Skin of body (tissue), 2 donors: ENCODE results near the gene NOL4L. TPM values are rescaled to one million over a fixed set of nuclear protein-coding genes. Genes with fewer than 3 reads are reported as not detected.

Experiments used
- DNase-seq: peaks from one replicate; lab custom pipeline; 2025; lab: John Stamatoyannopoulos, UW
- total RNA-seq: library from RNA; depleted of rRNA; stranded (reverse); fragments of >200 nt; gene quantifications from one replicate; pipeline ENCODE4 v1.2.3, GENCODE V29; 2014

NOL4L gene
- total RNA-seq, 1 donor from 2014 or later = 4.3 TPM

DNA sequence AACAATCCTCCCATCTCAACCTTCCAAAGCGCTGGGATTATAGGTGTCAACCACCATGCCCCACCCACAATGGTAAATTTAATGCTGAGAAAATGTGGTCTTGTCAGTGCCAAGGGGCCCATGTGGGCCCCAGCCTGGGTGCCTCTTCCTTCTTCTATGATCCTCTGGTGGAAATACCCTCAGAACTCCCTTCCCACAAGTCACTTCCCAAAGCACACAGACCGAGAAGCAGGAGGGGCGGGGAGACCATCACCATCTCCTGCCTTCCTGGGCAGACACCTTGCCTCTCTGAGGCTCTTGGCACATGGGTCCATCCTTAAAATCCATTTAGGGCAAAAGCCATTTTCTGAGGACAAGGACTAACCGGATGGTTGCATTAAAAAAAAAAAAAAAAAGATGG is 59.0 kb downstream of the NOL4L start:
- DNase-seq = no peak

DNA sequence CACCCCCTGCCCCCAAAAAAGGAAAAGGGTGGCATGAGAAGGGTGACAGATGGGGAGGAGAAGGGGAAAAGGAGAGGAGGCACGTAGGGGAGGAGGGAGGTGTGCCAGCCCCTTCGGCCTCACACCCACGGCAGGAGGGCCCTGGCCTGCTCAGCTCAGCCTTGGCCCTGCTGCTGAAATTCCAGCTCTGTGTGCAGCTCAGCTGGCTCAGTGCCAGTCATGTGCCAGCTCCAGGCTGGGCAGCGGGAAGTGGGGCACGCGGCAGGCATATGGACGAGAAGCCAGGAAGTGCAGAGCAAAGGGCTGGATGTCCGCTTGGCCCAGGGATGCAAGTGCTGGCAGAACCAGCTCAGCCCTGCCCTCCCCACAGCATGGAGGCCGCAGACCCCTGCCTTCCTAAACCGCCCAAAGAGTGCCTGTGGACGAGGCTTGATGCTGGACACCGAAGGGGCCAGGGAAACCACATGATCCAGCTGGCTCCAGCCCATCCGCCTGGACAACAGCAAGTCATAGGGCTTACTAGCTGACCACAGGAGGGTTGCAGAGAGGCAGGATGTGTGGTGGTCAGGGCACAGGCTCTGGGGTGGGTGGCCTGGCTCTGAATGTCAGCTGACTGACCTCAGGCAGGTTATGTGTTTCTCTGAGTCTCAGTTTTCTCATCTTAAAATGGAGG is 60.2 kb downstream of the NOL4L start:
- DNase-seq = no peak

GRCh38 chr20:32523613-32524213 is 61.4 kb downstream of the NOL4L start:
- DNase-seq = no peak

DNA sequence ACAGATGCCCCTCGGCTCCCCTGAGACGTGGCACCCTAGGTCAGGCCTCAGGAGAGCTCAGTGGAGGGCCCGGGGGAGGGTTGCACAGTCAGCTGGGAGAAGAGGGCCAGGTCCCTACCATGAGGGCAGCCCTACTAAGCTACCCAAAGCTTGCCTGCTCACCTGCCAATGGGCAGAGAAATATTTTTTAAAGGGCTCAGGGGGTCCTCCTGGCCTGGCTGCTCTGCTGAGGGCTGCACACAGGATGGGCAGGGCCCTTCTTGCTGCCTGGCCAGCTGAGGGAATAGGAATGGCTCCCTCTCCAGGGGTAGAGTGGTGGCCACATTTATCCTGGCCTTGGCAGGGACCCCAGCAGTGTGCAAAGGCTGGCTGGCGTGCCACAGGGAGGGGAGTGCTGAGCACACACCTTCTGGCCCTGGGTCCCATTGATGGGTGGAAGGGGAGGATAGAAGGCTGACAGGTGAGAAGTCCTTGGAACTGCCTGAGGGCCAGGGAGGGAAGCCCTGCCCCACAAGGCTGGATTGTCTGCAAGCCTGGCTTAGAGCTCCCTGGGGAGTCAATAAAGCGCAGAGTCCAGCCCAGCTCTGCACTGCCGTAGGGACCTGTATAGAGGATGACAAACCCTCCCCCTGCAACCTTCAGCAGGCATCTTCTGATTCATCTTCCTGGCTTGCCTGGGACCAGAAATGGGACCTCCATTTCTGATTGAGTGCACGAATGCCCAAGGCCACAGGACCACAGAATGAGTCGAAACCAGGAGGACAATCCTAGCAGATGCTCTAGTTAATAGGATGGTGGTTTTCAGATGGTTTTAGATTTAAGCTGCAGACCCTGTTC is 62.1 kb downstream of the NOL4L start:
- DNase-seq = no peak

- no peak for DNase-seq
Observed at GRCh38 chr20:32522526-32522775, 62.7 kb downstream of the NOL4L start.

- DNase-seq = peak; percentile 31
Observed at GRCh38 chr20:32521780-32522525, 63.2 kb downstream of the NOL4L start.

DNA sequence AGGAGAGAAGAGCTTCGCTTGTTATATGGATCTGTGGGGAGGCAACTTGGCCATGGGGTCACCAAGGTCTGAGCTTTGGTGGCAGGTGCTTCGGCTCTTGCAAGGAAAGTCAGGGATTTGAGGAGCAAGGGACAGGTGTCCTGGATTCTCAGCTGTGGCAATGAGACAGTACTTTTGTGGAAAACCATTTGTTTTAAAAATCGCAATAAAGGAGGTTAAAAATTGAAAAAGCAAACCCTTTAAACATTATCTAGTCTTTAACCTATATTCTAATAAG is 64.3 kb downstream of the NOL4L start:
- no peak for DNase-seq

DNA sequence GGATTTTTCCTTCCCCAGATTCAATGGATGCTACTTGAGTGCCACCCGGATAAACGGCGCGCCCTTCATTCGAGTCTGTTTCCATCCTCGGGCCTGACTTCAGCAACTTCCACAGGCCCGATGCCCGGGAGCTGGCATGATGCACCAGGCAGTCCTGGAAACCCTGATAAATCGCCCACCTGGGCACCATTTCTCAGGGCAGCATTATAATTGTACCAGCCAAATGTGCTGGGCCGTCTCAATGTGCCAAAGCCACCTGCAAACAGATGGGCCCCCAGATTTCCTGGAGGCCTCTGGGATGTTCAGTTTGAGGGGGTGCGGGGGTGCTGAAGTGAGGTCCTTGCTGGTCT is 65.8 kb downstream of the NOL4L start:
- DNase-seq = no peak

DNA sequence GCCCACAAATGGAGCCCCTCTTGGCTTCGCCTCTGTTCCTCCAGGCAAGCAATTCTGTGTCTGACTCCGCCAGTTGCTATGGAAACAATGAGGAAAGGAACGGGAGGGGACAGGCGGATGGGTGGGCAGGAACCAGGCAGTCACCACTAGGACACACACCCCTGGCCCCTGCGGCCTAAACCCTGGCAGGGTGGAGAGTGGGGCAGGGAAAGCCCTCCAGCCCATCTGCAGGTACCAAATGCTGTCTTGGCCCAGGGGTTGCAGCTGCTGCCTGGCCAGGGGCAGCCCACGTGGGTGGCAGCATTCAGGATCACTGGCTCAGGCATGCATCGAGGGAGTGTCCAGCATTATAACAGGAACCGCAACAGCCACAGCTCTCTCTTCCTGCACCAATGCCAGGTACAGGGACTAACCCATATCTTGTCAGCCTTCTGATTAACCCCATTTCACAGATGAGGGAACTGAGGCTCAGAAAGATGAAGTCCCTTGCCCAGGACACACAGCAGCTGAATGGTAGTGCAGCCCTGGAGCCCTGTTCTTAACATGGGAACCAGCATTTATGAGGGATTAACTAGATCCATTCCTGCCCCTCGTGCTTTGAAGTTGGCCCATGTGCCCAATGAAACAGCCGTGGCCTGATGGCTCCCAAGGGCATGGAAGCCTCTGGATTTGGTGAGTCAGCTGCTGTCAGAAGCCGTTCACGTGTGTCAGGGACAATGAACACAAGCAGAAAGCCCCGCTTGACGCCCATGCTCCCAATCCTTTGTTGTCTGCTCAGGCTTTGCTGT is 66.3 kb downstream of the NOL4L start:
- DNase-seq = peak; percentile 18

GRCh38 chr20:32517914-32518592 is 67.1 kb downstream of the NOL4L start:
- DNase-seq = no peak

- no peak for DNase-seq
Observed at GRCh38 chr20:32517518-32517873, 67.6 kb downstream of the NOL4L start.

DNA sequence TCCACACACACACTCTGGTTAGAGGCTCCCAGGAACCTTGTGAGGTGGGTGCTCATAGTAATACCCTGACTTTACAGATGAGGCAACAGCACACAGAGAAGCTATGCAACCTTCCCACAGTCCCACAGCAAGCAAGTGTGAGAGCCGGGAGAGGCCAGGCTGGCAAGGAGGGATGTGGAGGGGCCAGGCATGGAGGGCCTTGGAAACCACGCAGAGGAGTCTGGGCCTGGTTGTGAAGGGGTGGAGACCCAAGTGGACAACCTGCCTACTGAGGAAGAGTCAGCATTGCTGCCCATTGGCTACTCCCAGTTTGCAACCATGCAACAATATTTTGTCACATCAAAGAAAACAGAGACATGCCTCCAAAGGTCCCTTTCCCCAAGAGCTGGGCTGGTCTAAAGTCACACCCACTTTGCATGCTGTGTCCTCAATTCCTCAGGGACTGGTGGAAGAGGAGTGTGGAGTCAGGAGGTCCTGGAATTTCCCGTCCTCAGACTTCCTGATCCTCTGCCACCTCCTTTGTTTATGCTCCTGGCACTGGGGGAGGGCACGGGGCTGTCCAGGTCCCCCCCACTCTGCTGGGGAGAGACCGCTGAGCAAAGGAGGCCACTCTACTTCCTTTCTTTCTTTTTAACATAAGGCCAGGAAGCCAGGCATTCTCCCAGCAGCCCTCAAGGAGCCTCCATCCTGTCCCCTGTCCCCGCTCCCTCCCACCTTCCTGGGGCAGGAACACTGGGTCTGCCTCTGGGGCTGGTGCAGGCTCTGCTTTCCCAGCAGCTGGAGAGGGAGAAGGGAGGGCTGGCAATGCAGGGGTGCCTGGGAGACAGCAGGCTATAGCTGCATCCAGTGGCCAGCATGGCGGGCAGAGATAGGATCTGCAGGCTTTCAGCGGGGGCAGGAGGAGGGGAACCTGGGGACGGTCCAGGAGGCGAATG is 68.3 kb downstream of the NOL4L start:
- no peak for DNase-seq

GRCh38 chr20:32515631-32516101 is 69.5 kb downstream of the NOL4L start:
- no peak for DNase-seq

GRCh38 chr20:32514760-32515159 is 70.4 kb downstream of the NOL4L start:
- DNase-seq = no peak

DNA sequence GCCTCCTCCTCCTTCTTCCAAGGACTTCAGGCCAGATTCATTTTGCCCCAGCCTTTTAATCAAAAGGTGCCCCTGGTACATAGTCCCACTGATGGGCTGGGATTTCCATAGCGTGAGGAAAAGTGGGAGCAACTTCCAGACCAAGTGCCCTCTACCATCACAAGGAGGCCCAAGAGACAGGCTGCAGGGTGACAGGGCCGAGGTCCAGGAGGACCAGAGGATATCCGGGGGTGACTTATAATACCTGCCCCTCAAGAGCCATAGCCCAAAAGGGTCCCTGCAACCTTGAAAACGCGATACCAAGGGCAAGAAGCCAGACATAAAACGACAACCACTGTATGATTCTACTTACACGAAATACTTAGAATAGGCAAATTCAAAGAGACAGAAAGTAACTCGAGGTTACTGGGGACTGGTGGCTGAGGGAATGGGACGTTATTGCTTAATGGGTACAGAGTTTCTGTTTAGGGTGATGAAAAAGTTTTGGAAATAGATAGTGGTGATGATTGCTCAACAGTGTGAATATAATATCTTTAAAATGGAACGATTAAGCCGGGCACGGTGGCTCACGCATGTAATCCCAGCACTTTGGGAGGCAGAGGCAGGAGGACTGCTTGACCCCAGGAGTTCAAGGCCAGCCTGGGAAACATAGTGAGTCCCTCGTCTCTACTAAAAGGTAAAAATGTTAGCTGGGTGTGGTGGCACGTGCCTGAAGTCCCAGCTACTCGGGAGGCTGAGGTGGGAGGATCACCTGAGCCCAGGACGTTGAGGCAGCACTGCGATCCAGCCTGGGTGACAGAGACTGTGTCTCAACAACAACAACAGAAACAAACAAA is 71.9 kb downstream of the NOL4L start:
- no peak for DNase-seq

- no peak for DNase-seq
Observed at GRCh38 chr20:32512047-32512385, 73.1 kb downstream of the NOL4L start.

- no peak for DNase-seq
Observed at GRCh38 chr20:32511358-32512046, 73.6 kb downstream of the NOL4L start.

- no peak for DNase-seq
Observed at GRCh38 chr20:32510601-32511357, 74.4 kb downstream of the NOL4L start.
